NCI-H1436 (cell line): ENCODE data around the gene PLS3.
"Not testable (repeated sequence)": the region's sequence is repeated elsewhere in the genome, so short reads cannot be mapped to it uniquely, and the experiment has no call there.

Experiments used
- DNase-seq: peaks from one replicate; lab custom pipeline; 2025; lab: John Stamatoyannopoulos, UW

PLS3 gene

DNA sequence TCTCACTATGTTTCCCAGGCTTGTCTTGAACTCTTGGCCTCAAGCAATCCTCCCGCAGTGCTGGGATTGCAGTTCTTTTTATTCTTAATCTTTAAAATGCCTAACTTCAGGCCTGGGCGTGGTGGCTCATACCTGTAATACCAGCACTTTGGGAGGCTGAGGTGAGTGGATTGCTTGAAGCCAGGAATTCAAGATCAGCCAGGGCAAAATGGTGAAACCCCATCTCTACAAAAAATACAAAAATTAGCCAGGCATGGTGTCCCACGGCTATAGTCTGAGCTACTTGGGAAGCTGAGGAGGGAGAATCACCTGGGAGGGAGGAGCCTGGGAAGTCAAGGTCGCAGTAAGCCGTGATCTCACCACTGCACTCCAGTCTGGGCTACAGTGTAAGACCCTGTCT, 45.9 kb downstream of the PLS3 start:
- no peak for DNase-seq

DNA sequence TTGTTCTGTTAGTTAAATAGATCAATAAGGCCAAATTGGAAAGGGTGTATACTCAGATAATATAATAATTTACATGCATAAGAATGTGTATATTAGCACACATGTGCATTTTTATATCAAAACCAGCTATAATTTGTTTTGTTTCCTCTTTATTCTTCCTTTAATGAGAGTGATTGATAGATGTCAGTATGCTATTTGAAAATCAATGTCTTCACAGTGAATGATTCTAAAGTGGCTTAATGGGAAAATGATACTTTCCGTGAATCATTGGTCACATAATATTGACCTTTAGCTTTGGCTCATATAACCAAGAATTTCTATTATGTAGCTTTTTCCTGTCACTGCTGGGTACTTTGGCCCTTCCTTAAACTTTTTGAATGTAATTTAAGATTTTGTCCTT, 48.6 kb downstream of the PLS3 start:
- DNase-seq = no peak

DNA sequence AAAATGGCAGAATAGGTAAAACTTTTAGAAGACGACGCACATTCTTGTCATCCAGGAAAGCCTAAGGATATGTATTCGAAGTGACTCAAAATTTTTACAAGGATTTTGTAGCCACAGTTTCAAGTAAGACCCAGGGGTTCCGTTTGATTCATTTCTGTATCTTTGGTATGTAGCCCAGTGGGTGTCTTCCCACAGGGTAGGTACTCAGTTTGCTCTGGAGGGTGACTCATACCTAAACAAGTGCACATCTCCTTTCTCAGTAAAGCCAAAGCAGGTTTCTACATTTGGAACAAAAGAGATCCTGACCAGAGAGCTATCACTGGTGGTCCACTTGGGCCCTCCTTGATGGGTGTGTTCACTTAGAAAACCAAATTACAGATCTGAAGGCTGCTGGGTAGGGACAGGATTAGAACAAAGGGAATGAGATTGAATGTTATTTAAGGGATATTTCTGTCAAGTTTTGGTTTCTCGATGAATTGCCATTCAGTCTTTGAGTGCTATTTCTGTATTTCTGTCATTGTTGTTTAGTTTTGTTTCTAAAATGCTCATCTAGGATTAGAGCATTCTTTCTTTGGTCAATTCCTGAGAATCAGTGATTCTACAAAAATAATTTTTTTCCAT, 56.1 kb downstream of the PLS3 start:
- no peak for DNase-seq

DNA sequence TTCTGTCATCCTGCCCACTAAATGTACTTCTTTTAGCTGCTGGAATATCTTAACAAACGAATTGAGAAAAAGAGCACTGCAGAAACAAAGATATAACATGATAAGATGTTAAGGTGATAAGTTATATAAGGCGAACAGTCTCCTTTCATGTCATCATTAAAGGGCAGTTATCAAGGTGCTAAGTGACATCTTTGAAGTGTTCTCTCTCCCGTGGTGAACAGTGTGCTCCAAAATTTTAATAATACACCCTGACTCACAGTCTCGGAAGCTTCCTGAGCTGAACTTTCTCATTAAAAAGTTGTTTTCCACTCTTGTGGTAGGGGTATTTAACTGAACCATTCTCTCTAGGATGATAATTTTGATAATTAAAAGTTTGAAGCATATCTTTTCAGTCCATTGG, 61.6 kb downstream of the PLS3 start:
- DNase-seq = no peak

DNA sequence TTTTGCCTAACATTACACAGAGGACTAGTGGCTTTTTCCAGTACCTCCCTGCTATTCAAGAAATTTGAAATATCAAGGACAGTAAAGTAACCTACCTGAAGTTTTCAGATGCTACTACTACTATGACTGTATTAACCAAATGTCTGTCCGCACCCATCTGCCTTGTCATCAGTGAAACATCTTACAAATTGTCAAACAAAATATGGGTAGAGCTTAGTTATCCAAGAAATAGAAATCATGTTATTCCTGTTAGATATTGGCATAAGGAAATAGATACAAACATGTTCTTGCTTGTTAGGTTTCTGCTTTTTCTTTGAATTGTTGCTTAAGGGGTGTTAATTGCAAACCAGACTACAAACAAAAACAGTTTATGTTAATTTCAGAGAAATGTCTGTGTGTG, 63.9 kb downstream of the PLS3 start:
- DNase-seq = no peak

DNA sequence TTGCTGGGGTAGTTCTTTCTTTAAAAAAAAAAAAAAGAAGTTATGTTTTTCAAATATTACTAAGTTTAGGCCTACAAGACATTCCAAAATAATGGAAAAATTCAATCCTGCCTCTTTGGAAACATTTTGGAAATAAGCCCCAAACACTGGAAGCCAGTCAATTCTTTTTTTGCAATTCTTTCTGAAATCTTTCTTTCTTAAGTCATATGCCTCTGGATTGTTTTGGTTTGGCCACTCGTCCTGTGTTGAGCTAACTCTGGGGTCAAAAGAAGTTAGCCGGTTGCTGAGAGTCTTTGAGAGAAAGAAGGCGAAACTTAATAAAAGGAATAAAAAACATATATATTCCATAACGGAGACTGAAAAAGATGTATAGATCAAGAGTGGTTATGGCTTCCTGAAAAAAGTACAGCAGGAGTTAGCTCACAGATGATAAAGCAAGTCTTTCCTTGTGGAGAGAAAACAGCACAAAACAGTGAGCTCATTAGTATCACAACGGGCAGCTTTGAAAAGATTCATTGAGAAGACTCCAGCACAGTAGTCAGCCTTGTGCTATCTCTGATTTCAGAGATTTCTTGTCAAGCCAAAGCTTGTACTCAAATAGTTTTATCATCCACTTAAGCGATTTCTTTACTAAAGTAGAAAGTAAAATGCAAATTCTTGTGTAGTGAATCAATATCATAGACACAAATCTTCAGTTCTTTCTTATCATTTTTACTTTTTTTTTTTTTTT, 64.8 kb downstream of the PLS3 start:
- DNase-seq = no peak

DNA sequence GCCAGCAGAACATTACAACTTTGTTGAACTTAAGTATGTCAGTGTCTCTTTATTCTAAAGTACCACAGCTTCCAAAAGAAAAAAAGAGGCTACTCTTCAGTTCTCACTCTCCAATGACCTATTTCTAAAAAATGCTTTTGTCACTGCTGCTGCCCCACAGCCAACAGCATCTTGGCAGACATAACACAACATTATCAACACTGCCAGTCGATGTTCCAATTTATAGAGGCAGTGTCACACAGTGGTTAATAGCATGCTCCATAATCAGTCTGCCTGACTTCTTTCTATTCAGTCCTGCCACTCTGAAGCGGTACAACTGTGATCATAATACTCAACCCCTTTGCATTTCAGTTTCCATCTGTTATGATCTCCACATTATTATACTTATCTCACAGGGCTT, 69.2 kb downstream of the PLS3 start:
- no peak for DNase-seq

DNA sequence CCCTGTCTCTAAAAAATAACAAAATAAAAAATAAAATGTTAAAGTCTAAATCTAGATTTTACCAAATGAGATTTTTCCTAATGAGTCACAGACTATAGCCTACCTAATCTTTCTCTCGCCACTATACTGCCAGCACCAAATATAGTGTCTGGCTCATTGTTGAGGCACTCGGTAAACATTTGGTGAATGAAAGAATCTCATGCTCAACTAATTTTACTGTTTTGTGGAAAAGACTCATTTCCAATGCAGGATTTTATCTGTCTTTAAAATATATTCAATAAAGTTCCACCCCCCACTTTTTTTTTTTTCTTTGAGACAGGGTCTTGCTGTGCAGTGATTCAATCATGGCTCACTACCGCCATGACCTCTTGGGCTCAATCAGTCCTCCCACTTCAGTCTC, 71.5 kb downstream of the PLS3 start:
- DNase-seq = no peak

DNA sequence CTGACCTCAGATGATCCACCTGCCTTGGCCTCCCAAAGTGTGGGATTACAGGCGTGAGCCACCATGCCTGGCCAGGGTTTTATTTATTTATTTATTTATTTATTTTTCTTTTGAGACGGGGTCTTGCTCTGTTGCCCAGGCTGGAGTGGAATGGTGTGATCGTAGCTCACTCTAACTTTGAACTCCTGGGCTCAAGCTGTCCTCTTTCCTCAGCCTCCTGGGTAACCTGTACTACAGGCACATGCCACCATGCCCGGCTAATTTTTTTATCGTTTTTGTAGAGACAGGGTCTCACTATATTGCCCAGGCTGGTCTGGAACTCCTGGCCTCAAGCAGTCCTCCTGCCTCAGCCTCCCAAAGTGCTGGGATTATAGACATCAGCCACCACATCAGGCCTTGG, 72.4 kb downstream of the PLS3 start:
- DNase-seq = not testable (repeated sequence)

DNA sequence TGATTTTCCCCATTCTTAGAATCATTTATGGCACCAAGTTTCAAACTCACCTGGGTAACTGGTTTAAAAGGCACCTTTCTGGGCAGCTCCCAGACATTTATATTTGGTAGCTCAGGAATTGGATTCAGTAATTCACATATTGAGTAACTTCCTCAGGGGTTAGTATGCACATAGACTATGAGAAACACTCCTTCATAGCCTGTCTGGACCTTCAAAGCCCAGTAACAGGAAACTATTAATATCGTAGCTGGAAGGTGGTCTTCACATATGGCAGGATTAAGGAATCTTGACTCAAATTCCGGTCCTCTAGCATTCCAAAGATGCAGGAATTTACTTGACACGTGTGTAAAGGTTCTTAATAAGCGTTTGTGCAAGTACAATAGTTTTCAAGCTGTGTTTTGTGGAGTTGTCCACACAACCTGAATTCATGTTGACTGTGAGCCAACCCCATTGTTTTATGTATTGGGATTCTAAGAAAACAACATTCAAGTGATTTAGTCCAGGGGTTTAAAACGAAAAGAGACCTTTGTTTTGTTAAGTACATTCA, 78.4 kb downstream of the PLS3 start:
- no peak for DNase-seq

DNA sequence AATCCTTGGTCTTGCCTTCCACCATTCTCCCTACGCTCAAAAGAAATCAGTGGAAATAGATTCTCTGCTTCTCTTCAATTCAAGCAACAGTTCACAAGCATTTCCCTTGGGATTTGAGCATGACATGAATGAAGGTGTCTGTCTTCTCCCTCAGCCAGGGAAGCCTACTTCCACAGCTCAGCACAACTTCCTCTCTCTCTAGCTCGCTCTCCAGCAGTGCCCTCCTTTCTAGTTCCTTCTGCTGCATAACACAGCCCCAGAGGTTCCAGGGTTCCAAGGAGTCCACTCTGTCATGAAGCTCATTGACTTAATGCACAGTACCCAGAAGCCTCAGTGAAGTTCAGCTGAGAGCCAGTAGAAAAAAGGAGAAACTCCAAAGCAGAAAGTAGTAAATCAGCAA, 81.3 kb downstream of the PLS3 start:
- no peak for DNase-seq

DNA sequence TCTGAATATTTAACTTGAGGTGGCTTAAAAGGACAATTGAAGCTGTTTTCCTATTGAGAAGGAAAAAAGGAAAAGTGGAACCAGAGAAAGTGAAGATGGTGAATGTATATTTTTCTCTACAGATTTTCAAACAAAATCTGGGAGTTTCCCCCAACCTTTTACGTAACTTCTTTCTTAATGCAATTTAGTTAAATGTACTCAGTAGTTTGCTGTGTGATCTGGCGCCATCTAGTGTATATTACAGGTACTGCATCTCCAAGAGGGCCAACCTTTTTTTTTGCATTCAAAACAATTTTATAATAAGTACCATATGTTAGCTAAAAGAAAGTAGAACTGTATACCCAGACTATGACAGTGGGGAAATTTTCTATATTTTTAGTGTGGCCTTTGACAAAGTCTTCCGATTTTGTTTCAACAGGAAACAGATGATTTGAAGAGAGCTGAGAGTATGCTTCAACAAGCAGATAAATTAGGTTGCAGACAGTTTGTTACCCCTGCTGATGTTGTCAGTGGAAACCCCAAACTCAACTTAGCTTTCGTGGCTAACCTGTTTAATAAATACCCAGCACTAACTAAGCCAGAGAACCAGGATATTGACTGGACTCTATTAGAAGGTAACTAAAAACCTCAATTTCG, 82.0 kb downstream of the PLS3 start:
- DNase-seq = peak; percentile 24

DNA sequence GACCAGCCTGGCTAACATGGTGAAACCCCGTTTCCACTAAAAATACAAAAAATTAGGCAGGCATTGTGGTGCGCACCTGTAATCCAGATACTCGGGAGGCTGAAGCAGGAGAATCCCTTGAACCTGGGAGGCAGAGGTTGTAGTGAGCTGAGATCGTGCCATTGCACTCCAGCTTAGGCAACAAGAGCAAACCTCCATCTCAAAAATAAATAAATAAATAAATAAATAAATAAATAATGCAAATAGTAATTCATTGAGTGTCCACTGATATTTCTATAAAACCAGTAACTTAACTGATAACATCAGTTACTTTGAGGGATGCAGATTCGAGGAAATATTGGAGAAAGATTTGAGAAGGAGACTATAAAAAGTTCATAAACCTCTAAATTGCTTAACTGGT, 83.4 kb downstream of the PLS3 start:
- not testable (repeated sequence) for DNase-seq

DNA sequence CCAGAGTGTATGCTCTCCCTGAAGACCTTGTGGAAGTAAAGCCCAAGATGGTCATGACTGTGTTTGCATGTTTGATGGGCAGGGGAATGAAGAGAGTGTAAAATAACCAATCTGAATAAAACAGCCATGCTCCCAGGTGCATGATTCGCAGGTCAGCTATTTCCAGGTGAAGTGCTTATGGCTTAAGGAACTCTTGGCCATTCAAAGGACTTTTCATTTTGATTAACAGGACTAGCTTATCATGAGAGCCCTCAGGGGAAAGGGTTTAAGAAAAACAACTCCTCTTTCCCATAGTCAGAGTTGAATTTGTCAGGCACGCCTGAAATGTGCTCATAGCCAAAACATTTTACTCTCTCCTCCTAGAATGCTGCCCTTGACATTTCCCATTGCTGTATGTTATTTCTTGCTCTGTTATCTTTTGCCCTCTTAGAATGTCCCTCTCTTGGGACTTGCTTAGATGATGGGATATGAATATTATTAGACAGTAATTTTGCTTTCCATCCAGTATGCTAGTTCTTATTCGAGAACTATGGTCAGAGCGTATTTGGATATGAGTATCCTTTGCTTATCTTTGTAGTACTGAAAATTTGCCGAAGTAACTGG, 88.6 kb downstream of the PLS3 start:
- DNase-seq = no peak

DNA sequence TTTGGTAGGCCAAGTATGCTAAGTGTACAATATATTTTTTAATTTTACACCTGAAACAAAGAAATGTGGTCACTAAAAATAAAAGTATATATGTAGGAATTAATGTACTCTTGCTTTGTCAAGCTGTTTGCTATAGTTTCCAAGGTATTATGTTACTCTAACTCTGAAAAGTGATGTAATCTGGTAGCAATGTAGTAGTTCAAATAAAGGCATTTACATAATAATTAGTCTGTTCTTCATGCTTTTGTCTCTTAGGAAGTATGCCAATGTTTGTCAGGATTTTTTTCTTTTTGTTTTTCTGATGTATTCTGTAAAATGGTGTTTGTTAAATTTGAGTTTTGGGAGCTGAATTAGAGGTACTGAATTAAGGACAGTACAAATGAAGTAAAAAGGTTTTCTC, 89.5 kb downstream of the PLS3 start:
- DNase-seq = no peak

DNA sequence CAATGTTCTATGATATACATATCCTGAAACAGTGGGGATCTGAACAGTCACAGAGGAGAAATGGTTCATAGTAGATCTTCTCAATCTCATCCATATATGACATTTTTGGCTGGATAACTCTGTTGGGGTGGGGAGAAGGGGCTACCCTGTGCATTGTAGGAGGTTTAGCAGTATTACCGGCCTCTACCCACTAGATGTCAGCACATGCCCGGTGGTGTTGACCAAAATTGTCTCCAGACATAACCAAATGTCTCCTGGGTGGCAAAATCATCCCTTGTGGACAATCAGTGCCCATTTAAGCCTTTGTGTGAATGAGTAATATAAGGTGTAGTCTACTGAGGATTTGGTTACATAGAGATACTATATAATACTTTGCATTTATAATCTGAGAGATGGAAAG, 89.9 kb downstream of the PLS3 start:
- DNase-seq = peak; percentile 65

DNA sequence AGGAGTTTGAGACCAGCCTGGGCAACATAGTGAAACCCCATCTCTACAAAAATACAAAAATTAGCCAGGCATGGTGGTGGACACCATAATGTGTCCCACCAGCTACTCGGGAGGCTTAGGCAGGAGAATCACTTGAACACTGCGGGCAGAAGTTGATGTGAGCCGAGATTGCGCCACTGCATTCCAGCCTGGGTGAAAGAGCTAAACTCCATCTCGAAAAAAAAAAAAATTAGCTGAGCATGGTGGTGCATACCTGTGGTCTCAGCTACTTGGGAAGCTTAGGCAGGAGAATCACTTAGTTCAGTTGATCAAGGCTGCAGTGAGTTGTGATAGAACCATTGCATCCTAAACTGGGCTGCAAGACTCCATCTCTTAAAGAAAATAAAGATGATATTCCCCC, 91.2 kb downstream of the PLS3 start:
- no peak for DNase-seq

DNA sequence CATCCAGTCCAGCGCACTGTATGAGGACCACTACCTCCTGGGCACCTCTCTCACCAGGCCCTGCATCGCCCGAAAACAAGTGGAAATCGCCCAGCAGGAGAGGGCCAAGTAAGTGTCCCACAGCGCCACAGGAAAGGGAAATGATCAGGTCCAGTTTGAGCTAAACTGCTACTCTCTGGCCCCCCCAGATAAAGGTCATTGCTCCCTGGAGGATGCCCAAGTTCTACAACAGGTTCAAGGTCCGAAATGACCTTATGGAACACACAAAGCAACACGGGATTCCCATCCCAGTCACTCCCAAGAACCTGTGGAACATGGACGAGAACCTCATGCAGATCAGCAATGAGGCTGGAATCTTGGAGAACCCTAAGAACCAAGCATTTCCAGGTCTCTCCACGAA, 104.1 kb downstream of the PLS3 start:
- DNase-seq = no peak

DNA sequence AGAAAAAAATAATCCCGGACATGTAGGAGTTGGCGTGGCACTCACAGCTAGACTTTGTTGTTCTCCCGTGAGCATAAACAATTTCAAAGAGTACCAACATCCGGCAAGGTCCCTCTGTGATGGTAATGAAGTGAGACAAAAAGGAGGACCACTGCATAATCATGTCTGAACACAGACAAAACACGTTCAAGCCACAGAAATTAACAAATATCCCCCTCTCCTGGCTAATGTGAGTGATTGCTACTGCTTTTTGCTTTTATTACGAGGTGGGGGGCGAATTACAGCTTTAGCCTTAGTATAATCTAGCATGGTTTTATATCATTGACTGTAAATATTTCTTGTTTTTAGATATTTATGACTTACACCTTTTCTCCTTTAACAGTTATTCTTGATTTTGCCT, 118.5 kb downstream of the PLS3 start:
- peak; percentile 9 for DNase-seq

DNA sequence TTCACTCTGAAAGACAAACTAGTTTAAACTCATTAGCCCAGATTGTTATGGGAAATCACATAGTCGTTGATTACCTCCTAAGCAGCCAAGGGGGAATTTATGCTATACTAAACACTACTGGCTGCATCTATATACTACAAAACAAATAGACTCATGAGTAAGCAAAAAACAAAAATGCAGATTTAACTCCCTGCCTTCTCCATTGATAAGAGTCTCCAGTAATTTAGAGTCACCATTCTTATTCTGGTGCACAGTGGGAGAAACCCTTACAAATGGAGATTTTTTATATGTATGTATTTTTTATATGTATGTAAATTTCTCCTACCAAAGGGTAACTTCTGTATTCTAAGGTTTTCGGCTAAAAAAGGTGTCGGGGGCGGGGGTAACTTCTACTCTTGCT, 126.6 kb downstream of the PLS3 start:
- no peak for DNase-seq

DNA sequence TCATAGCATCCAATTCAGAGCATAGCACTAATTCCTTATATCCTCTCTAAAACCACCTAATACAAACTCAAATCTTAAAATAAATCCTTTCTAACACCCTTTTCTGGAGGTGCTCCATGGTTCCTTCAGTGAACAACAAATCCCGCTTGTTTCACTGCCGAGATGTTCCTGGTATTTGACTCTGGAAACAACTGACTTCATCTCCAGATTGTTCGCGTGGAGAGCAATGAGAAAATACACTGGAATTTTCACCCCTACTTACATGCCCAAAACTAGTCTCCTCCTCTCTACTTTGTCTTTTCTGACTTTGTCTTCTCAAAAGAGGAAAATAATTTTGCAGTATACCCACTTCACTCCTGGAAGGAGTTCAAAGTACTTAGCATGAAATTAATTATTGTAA, 129.0 kb downstream of the PLS3 start:
- no peak for DNase-seq

DNA sequence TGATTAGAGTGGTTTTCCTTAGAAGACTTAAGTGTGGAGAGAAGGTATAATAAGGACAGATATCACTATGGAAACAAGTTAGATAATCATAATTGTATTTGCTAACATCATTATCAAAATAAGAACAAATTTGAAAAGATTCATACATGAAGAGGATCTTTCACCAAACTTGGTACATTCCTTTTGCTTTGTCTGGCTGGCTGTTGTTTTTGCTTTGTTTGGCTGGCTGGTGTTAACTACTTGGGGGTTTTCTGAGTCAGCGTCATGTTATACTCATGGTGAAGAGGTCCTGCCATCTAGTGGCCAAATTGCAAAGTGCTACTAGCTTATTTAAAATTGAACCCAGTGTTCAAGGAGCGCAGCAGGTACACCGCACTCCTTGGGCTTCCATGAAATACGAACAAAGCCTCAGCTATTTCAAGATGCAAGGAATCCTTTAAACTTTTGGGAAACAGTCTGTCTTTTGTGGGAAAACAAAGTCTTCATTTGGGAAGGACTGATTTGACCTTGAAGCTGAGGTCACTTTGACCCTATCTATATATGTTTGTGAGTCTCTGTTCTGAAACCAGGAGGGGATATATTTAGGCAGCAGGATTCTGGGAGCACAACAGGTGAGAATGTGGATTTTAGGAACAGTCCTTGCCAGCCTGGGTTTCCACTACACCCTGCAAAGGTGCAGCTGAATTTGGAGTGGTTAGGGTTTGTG, 129.7 kb downstream of the PLS3 start:
- peak; percentile 79 for DNase-seq
